Loucy (cell line): ENCODE measurements around the gene GAS5.

ENCODE experiments used
- H2AFZ ChIP-seq: fragments of 200-600 bp; sonication (generic); 2 replicates; pipeline ENCODE4 v1.6.0; 2016; ENCODE audit warnings: antibody characterized with exemption, mild to moderate bottlenecking, low read length, moderate library complexity
- H3F3A ChIP-seq: fragments of 200-600 bp; 2 replicates; pipeline ENCODE4 v1.6.0; 2016; ENCODE audit warnings: antibody characterized with exemption, low read depth, mild to moderate bottlenecking
- H3K27me3 ChIP-seq: fragments of 200-600 bp; sonication (generic); 2 replicates; pipeline ENCODE4 v1.6.1; 2014; ENCODE audit warnings: low read length, mild to moderate bottlenecking; ENCODE audit not compliant: insufficient read depth, poor library complexity, severe bottlenecking
- H3K36me3 ChIP-seq: fragments of 200-600 bp; sonication (generic); 2 replicates; pipeline ENCODE4 v1.6.1; 2016; ENCODE audit warnings: low read length; ENCODE audit not compliant: insufficient read depth
- H3K4me1 ChIP-seq: fragments of 200-600 bp; sonication (generic); 2 replicates; pipeline ENCODE4 v1.5.1; 2014; ENCODE audit warnings: low read length, mild to moderate bottlenecking; ENCODE audit not compliant: insufficient read depth, poor library complexity, severe bottlenecking
- H3K4me2 ChIP-seq: fragments of 200-600 bp; sonication (generic); 2 replicates; pipeline ENCODE4 v1.6.0; 2014; ENCODE audit warnings: antibody characterized with exemption, low read length, low read depth, mild to moderate bottlenecking; ENCODE audit not compliant: poor library complexity, severe bottlenecking
- H3K4me3 ChIP-seq: fragments of 200-600 bp; sonication (generic); 2 replicates; pipeline ENCODE4 v1.5.1; 2014; ENCODE audit warnings: low read length, mild to moderate bottlenecking, mixed read lengths; ENCODE audit not compliant: poor library complexity, severe bottlenecking
- H3K79me2 ChIP-seq: fragments of 200-600 bp; sonication (generic); 2 replicates; pipeline ENCODE4 v1.6.1; 2014; ENCODE audit warnings: low read length; ENCODE audit not compliant: insufficient read depth
- H3K9ac ChIP-seq: fragments of 200-600 bp; sonication (generic); 2 replicates; pipeline ENCODE4 v1.6.0; 2014; ENCODE audit warnings: mild to moderate bottlenecking, low read depth, low read length, moderate library complexity; ENCODE audit not compliant: poor library complexity, severe bottlenecking
- H3K9me2 ChIP-seq: fragments of 200-600 bp; sonication (generic); replicated peaks from 2 replicates; pipeline ENCODE4 v1.6.1; 2016; ENCODE audit warnings: low read depth, low read length, mixed read lengths
- H3K9me3 ChIP-seq: fragments of 200-600 bp; sonication (generic); 2 replicates; pipeline ENCODE4 v1.6.1; 2014; ENCODE audit warnings: mild to moderate bottlenecking, antibody characterized with exemption, low read length, low read depth; ENCODE audit not compliant: insufficient read depth
- H4K20me1 ChIP-seq: fragments of 200-600 bp; sonication (generic); 2 replicates; pipeline ENCODE4 v1.6.0; 2014; ENCODE audit warnings: antibody characterized with exemption, low read length, mild to moderate bottlenecking; ENCODE audit not compliant: insufficient read depth, poor library complexity, severe bottlenecking
- EZH2phosphoT487 ChIP-seq: fragments of 200-600 bp; IDR thresholded peaks from 2 replicates; pipeline ENCODE4 v1.6.1; 2018; ENCODE audit warnings: antibody characterized with exemption, mild to moderate bottlenecking, moderate library complexity, borderline replicate concordance
- TF ChIP-seq, protein P1 (sequence below): fragments of 200-600 bp; sonication (generic); conservative IDR thresholded peaks from 2 replicates; pipeline ENCODE4 v1.5.1; 2014; ENCODE audit warnings: mild to moderate bottlenecking, antibody characterized with exemption, low read length

GAS5 gene

DNA sequence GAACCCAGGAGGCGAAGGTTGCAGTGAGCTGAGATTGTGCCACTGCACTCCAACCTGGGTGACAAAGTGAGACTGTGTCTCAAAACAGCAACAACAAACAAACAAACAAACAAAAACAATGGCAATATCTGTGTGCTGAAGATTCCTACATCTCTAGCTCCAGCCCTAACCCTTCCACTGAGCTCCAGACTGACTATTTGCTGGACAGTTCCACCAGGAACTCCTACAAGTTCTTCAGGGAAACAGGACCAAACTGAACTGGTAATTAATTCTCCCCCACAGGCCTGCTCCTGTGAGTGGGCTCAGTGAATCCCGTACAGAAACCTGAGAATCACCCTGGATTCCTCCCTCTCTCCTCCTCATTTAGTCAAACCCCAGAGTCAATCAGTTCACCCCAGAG lies 47.8 kb upstream of the GAS5 start:
- Histone ChIP-seq H3F3A (no peaks in the 10 kb centered on the region), H2AFZ (no peak overlapping the region), H3K9me2 (no peaks in the 10 kb centered on the region), H3K27me3 (no peaks in the 10 kb centered on the region), H3K79me2 (no peaks in the 10 kb centered on the region), H3K9ac (no peak overlapping the region), H3K36me3 (no peaks in the 10 kb centered on the region), H3K4me1 (no peaks in the 10 kb centered on the region), H3K4me2 (no peak overlapping the region), H3K4me3 (no peak overlapping the region), H3K9me3 (no peaks in the 10 kb centered on the region), H4K20me1 (no peaks in the 10 kb centered on the region)
- TF ChIP-seq, protein P1, sequence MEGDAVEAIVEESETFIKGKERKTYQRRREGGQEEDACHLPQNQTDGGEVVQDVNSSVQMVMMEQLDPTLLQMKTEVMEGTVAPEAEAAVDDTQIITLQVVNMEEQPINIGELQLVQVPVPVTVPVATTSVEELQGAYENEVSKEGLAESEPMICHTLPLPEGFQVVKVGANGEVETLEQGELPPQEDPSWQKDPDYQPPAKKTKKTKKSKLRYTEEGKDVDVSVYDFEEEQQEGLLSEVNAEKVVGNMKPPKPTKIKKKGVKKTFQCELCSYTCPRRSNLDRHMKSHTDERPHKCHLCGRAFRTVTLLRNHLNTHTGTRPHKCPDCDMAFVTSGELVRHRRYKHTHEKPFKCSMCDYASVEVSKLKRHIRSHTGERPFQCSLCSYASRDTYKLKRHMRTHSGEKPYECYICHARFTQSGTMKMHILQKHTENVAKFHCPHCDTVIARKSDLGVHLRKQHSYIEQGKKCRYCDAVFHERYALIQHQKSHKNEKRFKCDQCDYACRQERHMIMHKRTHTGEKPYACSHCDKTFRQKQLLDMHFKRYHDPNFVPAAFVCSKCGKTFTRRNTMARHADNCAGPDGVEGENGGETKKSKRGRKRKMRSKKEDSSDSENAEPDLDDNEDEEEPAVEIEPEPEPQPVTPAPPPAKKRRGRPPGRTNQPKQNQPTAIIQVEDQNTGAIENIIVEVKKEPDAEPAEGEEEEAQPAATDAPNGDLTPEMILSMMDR = no peak
- TF ChIP-seq EZH2phosphoT487 = no peak

DNA sequence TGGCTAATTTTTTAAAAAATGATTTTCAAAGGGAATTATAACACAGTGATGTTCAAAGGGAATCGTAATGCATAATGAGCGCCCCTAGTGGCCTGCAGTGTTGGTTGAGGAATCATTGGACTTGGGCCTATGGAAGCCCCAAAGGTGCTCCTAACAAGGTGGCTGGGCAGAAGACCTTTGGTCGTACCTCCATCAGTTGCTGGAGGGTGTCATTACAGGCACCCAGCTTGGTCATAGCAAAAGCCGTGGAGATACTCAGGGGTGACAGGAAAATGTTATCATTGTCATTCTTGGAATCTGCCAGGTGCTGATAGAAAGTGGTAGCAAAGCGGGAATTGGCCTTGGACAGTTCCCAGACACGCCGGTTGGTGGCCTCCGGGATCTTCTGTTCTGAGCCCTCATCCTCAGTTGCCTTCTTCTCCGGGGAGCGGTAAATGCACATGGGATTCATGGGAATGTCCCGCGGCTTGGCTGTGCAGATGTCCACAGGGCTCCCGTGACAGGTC lies 46.6 kb upstream of the GAS5 start:
- Histone ChIP-seq H4K20me1 (no peaks in the 10 kb centered on the region), H3K9ac (no peak overlapping the region), H3K9me3 (no peaks in the 10 kb centered on the region), H3K9me2 (no peaks in the 10 kb centered on the region), H3K27me3 (no peaks in the 10 kb centered on the region), H3K36me3 (no peaks in the 10 kb centered on the region), H3F3A (no peaks in the 10 kb centered on the region), H3K4me1 (no peaks in the 10 kb centered on the region), H2AFZ (no peak overlapping the region), H3K79me2 (no peaks in the 10 kb centered on the region), H3K4me3 (no peak overlapping the region), H3K4me2 (no peak overlapping the region)
- no peak for TF ChIP-seq EZH2phosphoT487
- TF ChIP-seq, protein P1 = peak; percentile 89

DNA sequence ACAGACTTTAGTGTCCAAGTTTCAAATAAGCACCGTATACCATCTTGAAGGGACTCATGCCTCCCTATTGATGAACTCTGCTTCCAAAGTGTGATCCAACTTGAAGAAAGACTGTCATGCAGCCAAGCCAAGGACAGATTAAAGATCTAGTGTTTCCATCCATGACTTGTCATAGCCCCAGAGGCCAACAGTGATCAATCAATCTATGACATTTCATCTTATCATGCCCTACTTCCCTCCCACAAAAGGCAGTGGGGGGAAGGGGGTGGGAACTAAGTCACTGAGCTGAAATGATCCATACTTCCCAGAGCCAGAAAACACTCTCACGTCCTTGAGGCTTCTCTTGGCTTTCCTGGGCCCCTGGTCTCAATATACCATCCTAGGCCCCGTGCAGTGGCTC lies 45.3 kb upstream of the GAS5 start:
- Histone ChIP-seq H3K9me3 (no peaks in the 10 kb centered on the region), H3K9me2 (no peaks in the 10 kb centered on the region), H3K4me1 (no peaks in the 10 kb centered on the region), H3F3A (no peaks in the 10 kb centered on the region), H3K4me3 (no peak overlapping the region), H3K79me2 (no peaks in the 10 kb centered on the region), H4K20me1 (no peaks in the 10 kb centered on the region), H3K9ac (no peak overlapping the region), H2AFZ (no peak overlapping the region), H3K36me3 (no peaks in the 10 kb centered on the region), H3K27me3 (no peaks in the 10 kb centered on the region), H3K4me2 (no peak overlapping the region)
- TF ChIP-seq, protein P1 = no peak
- no peak for TF ChIP-seq EZH2phosphoT487
